DLD1 (cell line): ENCODE data around the gene SNUPN.
"Not testable (repeated sequence)": the region's sequence is repeated elsewhere in the genome, so short reads cannot be mapped to it uniquely, and the experiment has no call there.

Experiments used
- in situ Hi-C: cut with HindIII; loops from 2 replicates; pipeline ENCODE4 v1.10.0; 2017; ENCODE audit warnings: low sequenced_read_pairs

The SNUPN gene

DNA sequence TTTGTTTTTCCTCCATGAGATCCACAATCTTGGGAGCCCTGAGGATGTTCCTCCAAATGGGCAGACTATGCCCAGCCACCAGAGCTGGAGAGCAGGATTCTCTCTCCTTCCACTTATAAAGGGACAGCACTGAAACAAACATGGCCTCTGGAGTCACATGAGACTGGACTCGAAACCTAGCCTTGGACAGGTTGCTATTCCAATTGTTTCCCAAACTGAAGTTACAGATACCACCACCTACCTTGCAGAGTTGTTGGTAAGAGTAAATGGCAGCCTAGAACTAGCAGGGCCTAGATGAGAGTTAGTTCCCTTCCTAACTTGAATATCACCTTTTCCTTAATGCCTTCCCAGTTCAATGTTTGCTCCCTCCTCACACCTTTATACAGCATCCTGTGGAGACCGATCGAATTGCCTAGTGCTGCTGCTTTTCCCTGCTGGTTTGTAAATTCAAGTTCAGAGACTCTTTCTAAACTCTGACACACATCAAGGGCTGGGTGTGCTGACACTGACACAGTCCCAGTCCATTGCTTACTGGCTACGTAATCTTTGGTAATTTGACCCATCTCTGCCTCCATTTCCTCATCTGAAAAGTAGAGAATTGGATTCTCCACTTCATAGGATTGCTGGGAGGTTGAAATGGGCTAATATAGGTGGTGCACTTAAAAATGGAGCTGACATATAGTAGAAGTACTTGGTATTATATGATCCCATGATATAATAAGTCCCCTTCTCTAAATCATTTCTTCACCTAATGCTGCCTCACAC, 11.9 kb upstream of the SNUPN start:
- in situ Hi-C loops: no loop called here

DNA sequence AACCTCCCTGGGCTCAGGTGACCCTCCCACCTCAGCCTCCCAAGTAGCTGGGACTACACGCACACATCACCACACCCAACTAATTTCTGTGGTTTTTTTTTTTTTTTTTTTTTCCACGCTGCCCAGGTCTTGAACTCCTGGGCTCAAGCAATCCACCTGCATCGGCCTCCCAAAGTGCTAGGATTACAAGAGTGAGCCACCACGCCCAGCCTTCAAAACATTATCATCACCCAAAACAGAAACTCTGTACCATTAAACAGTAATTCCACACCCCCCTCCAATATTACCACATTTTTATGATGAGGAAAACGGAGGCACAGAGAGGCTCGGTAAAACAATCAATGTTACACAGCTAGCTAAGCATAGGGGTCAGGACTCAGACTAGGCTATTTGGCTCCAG, 10.5 kb upstream of the SNUPN start:
- in situ Hi-C loops: no loop called here

DNA sequence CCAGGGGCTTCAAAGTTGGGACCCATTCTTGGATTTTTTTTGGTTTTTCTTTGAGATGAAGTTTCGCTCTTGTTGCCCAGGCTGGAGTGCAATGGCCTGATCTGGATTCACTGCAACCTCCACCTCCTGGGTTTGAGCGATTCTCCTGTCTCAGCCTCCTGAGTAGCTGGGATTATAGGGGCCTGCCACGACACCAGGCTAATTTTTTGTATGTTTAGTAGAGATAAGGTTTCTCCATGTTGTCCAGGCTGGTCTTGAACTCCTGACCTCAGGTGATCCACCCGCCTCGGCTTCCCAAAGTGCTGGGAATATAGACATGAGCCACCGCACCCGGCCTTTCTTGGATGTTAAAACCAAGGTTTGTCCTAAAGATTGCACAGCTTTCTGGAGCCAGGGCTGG, 8.4 kb upstream of the SNUPN start:
- in situ Hi-C loops: not testable (repeated sequence)

DNA sequence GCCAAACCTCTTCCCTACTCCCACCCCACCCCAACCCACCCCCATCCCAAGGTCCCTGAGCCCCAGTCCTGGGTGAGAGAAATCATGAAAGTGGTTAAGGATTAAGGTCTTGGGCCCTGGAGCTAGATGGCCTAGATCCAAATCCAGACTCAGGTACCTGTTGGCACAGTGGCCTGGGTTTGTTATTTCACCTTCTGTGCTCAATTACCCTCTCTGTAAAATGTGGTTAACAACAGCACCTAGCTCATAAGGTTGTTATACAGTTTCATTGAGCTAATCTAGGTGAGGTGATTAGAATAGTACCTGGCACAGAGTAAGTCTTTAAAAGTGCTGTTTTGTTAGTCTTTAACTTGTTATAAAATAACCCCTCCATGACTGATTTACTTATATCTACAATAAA, 6.4 kb upstream of the SNUPN start:
- in situ Hi-C loops: no loop called here

DNA sequence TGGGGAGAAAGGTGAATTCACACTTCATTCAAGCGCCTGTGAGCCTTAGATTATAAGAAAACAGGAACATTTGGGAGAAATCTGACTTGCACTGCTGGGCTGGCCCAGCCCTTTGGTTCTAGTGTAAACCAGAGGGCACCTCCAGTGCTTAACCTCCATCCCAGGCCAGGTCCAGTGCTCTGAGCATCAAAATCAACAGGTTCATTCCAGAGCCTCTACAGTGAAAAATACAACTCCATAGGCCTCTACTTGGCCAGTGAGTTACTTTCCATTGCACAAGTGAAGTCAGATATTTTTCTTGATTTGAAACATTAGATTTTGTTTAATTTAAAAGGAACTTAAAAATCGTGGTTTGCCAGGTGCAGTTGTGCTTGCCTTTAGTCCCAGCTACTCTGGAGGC, 3.0 kb downstream of the SNUPN start:
- in situ Hi-C loops: no loop called here

DNA sequence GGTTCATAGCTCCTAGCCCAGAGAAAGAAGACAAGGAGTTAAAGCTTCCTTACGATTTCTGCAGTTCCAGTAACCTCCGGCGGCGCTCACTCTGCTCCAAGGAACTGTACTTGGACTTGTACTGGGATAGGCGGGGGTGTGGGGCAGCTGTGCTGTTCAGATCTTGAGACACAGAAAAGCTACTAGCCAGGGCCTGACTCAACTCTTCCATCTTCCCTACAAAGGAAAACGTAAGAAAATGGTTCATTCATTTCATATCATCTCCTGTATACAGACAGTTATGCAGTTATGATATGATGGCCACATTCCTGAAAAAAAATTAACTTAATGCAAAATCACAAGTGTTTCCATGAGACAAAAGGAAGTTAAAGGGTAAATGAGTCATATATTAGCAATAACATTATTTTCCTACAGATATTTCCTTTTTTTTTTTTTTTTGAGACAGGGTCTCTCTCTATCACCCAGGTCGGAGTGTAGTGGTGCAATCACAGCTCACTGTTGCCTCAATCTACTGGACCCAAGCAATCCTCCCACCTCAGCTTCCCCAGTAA, 4.6 kb downstream of the SNUPN start:
- in situ Hi-C loops: no loop called here

DNA sequence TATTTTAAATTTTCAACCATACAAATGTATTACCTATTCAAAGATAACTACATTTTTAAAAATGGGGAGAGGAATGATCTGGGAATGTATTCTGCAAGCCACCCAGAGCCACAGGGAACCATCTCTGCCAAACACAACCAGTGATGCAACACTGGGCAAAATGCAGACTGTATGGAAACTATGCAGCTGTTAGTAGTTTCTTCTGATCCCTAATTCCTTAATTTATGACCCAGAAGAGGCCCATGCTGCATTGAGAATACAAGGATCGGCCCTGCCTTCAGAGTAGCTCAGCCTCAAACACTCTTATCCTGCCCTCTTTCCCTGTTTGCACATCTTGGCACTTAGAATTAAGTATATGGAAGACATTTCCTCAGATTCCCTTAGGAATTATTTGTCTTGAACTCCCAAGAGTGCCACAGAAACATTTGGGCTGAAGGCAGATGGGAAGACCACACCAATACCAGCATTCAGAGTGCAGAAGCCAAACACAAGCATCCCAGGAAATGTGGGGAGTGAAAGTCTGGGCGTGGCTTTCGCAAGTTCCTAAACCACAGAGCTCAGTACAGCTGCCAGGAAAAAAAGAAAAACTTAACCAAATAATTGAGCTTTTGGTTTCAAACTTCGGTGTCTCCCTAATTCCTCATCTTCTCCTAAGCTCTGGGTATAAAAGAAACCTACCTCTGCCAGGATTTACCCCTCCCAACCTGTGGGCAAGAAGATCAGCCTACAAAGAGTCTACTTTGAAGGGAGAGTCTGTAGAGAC, 5.3 kb downstream of the SNUPN start:
- in situ Hi-C loops: no loop called here

DNA sequence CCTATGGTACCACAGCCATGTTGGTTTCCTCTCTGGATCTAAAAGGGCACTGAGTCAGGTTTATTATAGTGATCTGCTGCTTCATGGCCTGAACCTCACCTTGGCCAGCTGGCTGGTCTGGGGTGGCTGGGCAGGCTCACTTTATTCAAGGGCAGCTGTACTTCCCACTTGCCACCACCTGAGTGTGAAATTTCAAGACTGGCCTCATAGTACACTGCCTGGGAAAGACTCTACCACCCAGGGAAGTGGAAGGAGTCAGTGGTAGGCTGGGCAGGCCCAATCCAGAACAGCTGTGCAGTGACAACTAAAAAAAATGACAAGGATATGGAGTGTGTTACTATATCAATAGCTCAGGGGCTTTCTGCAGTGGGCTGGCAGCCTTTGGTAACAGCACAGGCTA, 8.8 kb downstream of the SNUPN start:
- in situ Hi-C loops: no loop called here

DNA sequence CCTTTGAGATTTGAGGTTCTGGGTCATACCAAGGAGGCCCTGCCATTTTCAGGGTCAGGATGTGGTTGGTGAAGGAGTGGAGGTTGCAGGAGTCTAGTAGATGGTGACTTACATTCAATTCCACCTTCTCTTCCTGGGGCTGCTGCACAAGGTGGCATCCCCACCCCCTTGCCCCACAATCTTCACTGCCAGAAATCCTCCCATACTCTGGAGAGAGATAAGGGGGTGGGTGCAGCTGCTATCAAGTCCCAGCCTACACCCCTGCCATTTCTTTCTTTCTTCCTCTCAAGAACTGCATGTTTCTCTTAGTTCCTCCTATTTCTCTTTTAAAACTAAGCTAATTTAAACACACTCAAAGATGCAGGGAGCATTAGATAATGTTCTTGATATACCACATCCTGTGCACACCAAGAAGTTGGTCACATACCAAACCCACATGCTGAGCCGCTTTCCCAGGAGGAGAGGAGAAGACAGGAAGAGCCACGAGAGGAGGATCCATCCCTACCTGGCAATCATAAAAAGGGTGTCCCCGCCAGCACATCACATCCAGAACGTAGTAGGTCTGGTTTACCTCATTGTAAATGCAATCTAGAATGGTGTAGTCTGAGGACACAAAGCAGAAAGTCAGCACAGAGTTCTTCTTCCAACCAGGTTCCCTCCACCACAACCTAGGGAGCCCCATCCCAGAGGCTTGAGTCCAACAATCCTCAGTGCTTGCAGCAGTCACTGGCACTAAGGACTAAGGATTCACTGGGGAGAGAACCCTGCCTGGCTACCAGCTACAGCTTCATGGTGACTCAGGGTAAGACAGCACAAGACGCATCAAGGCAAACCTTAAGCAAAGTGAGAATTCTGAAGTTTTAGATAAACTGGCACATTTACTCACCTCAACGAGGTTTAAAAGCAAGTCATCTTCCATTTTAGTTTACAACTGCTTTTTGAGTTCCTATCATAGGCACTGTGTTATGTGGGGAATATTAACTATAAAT, 18.5 kb downstream of the SNUPN start:
- in situ Hi-C loops: no loop called here

DNA sequence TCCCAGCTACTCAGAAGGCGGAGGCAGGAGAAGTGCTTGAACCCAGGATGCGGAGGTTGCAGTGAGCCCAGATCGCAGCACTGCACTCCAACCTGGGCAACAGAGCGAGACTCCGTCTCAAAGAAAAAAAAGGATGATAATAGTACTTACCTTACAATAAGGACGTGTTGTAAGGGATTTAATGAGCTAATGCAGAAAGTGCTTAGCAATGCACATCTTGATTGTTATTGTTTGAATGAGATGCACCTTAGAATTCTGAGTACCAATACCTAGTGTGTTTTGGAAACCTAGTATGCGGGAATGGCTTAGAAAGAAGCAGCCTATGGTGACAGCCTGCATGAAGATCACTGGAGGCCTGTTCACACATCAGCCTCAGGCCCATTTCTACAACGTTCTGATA, 19.5 kb downstream of the SNUPN start:
- in situ Hi-C loops: no loop called here

DNA sequence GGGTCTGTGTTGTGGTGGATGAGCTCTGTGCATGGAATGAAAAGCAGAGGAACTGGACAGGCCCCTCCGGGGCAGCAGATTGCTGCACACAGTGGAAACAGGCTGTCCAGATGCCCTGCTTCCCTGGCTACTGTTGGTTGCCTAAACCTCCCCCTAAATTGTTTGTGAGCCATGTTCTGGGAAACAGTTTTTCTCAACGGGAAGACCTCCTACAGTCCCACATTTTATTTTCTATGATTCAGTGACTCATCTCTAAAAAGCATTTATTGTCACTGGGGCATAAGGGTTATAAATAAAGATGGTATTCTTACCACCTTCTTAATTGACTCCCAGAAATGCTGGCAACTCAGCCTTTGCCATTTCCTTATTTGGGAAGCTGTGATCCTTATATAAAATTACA, 26.1 kb downstream of the SNUPN start:
- in situ Hi-C loops: loop anchor here (5.0 kb wide), 1 partner anchor 127 kb away; no protein-coding TSS in a partner anchor

DNA sequence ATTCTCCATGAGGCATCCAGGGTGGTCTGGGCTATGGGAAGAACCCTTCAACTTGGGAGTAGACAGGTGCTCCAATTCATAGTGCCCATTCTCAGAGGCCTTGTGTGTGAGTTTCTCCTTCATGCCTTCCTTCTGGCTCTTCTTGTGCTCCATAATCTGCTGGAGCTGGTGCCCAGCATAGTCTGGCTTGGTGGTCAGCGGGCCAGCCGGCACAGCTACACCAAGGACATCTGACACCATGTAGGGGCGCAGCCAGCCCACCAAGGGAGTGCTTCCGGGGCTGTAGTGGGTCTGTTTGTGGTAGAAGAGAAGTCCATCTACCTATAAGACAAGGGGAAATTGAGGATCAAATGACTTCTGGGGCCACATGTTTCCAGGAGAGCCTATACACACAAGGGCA, 27.2 kb downstream of the SNUPN start:
- in situ Hi-C loops: loop anchor here (5.0 kb wide), 1 partner anchor 126 kb away; no protein-coding TSS in a partner anchor

DNA sequence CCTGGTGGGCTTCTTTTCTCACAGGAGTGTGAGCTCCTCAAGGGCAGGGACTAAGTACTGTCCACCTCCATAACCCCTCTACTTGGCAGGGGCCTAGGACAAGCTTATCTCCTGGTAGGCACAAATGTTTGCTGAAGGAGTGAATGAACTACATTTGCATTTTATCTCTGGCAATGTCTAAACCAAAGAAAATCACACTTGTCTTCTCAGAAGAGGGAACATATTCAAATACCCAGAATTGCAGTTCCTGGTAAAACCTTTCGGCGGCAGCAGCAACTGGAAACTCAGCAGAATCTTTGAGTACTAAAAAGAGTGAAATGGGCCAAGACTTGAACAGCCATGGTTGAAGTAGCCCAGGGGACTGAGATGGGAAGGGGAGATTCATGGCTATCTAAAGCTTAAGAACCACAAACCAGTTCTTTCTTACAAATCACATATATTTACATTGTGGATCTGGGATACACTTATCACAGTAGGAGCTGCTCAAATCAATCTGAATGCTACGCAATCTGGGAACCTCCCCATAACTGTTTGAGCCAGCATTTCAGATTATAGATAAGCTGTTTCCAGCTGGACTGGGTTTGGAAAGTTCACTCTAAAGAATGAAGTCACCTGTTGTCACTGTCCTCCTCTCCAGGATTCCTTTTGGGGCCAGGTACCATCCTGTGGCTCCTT, 27.7 kb downstream of the SNUPN start:
- in situ Hi-C loops: loop anchor here (5.0 kb wide), 1 partner anchor 126 kb away; no protein-coding TSS in a partner anchor

DNA sequence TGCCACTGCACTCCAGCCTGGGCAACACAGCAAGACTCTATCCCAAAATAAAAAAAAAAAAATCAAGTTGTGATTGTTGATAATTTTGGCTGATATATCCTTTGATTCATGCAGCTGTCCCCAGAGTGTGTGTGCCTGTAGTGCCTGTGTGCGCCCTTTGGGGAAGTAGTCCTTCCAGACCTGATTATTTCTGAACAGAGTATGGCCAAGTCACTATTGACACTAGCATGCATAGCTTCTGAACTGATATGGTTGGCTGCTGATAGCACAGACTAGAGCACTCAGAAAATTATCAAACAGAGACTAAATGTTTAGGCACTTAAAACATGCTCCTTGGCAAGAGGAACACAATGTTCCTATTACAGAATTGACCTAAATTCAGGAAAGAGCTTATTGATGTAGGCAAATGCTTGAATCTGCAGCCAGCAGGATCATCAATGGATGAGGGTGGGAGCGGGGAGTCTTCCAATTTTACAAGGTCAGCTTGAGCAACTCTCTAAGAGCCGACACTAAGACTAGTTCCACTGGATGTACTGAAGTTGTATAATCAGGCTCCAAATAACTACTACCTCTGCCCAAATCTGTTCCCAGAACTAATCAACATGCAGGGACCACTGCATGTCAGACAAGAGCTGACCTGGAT, 28.7 kb downstream of the SNUPN start:
- in situ Hi-C loops: loop anchor here (5.0 kb wide), 1 partner anchor 125 kb away; no protein-coding TSS in a partner anchor

DNA sequence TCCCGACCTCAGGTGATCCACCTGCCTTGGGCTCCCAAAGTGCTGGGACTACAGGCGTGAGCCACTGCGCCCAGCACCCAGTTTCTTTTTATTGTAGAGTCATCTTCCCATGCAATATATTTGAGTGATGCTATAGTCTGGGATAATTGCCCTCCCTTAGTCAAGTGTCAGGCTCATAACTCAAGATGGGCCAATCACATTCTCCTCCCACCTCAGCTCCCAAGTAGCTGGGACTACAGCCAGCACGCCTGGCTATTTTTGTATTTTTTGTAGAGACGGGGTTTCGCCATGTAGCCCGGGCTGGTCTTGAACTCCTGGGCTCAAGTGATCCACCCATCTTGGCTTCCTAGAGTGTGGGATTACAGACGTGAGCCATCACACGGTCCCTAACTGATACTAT, 31.2 kb downstream of the SNUPN start:
- in situ Hi-C loops: no loop called here

DNA sequence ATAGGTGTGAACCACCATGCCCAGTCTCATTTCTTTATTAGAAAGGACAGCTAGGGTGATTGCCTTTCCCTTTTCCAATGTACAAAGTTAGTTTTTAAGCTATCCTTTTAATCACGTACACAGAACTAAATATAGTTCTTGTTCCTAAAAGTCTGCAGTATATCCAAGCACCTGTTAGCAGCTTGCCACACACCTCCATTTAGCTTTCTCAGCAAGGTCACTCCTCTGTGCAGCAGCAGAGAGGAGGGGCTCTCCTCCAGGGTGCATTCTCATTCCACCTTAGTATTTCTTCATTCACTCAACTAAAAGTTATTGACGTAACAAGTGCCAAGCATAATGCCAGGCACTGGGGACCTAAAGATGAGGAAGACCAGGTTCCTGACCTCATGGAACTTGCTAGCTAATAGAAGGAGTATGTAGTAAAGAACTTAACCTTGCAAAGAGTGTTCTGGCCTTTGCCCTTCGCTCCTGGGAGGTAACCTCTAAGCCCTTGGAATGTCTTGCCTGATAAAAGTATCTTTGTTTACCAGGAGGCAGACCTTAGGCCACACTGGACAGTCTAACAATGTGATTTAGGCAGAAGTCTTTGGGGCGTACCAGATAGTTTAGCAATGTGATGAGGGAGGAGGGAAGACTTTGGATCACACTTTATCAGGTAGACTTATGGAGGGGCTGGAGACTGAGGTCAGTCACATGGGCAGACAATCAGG, 33.7 kb downstream of the SNUPN start:
- in situ Hi-C loops: no loop called here

DNA sequence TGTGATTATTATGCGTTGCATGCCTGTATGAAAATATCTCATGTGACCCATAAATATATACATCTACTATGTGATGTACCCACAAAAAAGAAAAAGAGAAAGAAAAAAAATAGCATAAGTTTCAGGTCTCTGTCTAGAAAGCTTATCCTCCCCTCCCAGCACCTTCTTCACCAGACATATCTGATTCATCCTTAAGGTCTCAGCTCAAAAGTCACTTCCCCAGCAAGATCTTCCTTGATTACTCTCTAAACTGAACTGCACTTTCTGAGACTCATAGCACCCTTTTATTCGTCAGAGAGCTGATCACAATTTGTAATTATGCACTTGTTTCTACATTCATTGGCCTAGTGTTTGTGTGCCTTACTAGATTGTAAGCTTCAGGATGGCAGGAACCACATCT, 35.3 kb downstream of the SNUPN start:
- in situ Hi-C loops: no loop called here

DNA sequence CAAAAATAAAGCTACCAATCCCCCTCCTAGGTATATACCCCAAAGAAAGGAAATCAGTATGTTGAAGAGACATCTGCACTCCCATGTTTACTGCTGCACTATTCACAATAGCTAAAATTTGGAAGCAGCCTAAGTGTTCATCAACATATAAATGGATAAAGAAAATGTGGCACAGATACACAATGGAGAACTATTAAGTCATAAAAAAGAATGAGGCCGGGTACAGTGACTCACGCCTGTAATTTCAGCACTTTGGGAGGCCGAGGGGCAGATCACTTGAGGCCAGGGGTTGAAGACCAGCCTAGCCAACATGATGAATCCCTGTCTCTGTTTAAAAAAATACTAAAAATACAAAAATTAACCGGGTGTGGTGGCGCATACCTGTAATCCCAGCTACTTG, 36.5 kb downstream of the SNUPN start:
- in situ Hi-C loops: no loop called here

DNA sequence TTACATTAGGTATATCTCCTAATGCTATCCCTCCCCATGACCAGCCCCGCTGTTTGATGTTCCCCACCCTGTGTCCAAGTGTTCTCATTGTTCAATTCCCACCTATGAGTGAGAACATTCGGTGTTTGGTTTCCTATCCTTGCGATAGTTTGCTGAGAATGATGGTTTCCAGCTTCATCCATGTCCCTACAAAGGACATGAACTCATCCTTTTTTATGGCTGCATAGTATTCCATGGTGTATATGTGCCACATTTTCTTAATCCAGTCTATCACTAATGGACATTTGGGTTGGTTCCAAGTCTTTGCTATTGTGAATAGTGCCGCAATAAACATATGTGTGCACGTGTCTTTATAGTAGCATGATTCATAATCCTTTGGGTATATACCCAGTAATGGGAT, 39.1 kb downstream of the SNUPN start:
- in situ Hi-C loops: not testable (repeated sequence)
